ENCODE results near the gene ZXDC.

ZXDC gene

DNA sequence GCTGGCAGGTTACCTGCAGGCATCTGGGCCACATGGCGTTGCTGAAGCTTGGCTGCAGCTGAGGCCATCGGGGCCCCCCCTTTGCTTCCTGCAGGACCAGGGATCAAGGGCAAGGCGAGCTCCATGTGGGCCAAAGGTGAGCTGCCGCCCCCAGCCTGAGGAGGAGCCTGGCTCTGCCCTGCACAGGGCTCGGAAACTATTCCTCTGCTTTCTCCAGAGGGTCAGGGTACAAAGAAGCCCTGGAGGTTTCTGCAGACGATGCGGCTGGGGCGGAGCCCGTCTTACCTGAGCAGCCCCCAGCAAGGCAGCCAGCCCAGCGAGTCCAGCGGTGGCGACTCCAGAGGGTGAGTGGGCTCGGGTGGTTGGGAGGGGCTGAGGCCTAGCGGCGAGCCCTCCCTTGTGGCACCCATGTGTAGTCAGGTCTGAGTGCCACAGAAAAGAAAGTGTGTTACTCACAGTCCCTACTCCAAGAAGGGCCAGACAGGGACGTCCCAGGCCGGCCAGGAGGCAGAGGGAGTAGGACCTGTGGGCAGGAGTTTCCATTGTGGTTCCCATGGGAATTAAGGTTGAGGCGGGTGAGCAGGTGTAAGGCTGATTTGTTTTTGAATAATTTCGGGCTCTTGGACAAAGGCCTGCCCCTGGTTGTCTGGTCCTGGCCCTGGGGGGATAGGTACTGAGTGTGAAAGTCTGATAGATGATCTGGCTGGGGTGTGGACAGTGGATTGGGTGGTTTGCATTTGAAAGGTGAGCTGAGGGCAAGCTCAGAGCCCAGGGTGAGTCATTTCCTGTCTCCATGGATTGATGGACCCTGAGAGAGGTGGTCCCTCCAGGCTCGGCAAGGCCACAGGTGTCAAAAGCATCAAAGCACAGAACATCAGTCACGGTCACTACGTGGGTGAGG is 55.6 kb downstream of the ZXDC start:
- no peak for DNase-seq (ENCODE audit: low read depth in 1 of 2, low spot score in 1 of 2)
- Histone ChIP-seq H3K27me3 (ENCODE audit: insufficient read depth, poor library complexity, severe bottlenecking) (peaks cover 11% of the 10 kb centered on the region), H3K27ac (replicated peaks) (no peak overlapping the region), H3K4me3 (replicated peaks; ENCODE audit: insufficient read depth, low read length) (no peak overlapping the region)
- TF ChIP-seq, protein P1, sequence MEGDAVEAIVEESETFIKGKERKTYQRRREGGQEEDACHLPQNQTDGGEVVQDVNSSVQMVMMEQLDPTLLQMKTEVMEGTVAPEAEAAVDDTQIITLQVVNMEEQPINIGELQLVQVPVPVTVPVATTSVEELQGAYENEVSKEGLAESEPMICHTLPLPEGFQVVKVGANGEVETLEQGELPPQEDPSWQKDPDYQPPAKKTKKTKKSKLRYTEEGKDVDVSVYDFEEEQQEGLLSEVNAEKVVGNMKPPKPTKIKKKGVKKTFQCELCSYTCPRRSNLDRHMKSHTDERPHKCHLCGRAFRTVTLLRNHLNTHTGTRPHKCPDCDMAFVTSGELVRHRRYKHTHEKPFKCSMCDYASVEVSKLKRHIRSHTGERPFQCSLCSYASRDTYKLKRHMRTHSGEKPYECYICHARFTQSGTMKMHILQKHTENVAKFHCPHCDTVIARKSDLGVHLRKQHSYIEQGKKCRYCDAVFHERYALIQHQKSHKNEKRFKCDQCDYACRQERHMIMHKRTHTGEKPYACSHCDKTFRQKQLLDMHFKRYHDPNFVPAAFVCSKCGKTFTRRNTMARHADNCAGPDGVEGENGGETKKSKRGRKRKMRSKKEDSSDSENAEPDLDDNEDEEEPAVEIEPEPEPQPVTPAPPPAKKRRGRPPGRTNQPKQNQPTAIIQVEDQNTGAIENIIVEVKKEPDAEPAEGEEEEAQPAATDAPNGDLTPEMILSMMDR (IDR thresholded peaks at IDR 0.05; ENCODE audit: insufficient read depth, low read length), result no peak
- TF ChIP-seq GABPA (IDR thresholded peaks at IDR 0.05; ENCODE audit: low read depth) (no peak), POLR2AphosphoS5 (IDR thresholded peaks at IDR 0.05; ENCODE audit: low read depth) (no peak), REST (IDR thresholded peaks at IDR 0.05; ENCODE audit: insufficient replicate concordance, low read depth) (no peak), SPI1 (IDR thresholded peaks at IDR 0.05; ENCODE audit: borderline replicate concordance, low read depth) (no peak)

DNA sequence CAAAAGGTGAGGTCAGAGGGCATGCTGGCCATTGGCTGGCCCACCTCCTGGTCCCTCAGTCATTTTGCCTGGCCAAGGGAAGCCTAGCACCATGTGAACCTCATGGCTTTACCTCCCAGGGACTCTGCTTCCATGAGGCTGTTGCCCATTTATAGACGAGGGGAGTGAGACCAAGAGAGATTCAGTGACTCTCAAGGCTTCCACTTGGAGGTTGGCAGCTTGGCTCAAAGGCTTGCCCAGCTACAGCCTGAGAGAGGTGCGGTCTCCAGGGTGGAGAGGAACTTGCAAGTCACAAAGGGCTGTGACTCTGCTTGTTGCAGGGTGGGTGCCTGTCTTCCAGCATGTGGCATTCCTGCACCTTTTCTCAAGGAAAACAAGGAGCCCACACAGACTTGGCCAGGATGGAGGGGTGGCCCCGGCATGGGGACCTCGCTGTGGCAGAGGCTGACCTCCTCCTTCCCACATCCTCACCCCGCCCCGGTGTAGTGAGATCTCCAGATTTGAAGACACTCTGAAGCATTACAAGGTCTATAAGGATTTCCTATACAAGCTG is 56.5 kb downstream of the ZXDC start:
- TF ChIP-seq GABPA (IDR thresholded peaks at IDR 0.05; ENCODE audit: low read depth), result no peak
- no peak for TF ChIP-seq POLR2AphosphoS5 (IDR thresholded peaks at IDR 0.05; ENCODE audit: low read depth)
- no peak for TF ChIP-seq REST (IDR thresholded peaks at IDR 0.05; ENCODE audit: insufficient replicate concordance, low read depth)
- no peak for TF ChIP-seq SPI1 (IDR thresholded peaks at IDR 0.05; ENCODE audit: borderline replicate concordance, low read depth)
- TF ChIP-seq, protein P1 (IDR thresholded peaks at IDR 0.05; ENCODE audit: insufficient read depth, low read length), result no peak
- H3K4me3 ChIP-seq (replicated peaks; ENCODE audit: insufficient read depth, low read length), result no peak overlapping the region
- H3K27ac ChIP-seq (replicated peaks), result no peak overlapping the region
- peaks cover 11% of the 10 kb centered on the region for H3K27me3 ChIP-seq (ENCODE audit: insufficient read depth, poor library complexity, severe bottlenecking)
- no peak for DNase-seq (ENCODE audit: low read depth in 1 of 2, low spot score in 1 of 2)

GRCh38 chr3:126418661-126419131 is 57.0 kb downstream of the ZXDC start:
- no peak for DNase-seq (ENCODE audit: low read depth in 1 of 2, low spot score in 1 of 2)
- no peak overlapping the region for H3K4me3 ChIP-seq (replicated peaks; ENCODE audit: insufficient read depth, low read length)
- no peak overlapping the region for H3K27ac ChIP-seq (replicated peaks)
- H3K27me3 ChIP-seq (ENCODE audit: insufficient read depth, poor library complexity, severe bottlenecking), result peaks cover 11% of the 10 kb centered on the region
- no peak for TF ChIP-seq REST (IDR thresholded peaks at IDR 0.05; ENCODE audit: insufficient replicate concordance, low read depth)
- no peak for TF ChIP-seq POLR2AphosphoS5 (IDR thresholded peaks at IDR 0.05; ENCODE audit: low read depth)
